ENCODE results near the gene ADAMTS16.

DNA sequence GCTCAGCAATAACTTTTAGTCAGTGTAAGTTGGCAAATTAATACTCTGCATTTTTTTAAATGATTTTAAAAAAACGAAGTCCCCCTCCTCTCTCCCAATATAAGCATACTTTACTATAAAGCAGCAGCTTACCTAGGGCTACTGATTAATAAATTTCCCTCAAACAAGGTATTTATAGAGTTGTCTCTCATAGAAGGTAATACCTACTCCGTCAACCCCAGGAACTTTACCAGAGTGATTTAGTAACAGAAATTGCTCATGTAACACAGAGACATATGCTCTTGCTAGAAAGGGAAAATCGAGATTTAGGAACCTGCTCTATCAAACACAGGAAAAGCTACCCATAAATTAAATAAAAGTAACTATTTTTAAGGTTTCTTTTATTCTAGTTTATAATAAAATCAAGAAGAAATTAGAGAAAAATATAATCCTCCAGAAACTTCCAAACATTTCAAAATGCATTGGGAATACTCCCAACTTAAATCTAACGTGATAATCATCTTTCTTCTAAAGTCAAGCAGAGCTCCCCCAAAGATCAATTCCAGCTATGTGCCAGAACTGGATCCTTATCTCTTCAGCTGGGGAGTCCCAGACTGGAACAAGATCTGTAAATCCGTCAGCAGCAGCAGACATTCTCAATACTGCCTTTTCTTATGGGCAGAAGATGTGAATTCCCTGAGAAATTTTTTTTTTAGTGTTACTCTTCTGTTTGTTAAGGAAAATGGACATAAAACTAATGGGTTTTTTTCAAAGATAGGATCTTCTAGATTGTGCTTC, 69.6 kb downstream of the ADAMTS16 start:
- no peak for TF ChIP-seq POLR2A (IDR thresholded peaks at IDR 0.05; ENCODE audit: low read depth, low read length)
- TF ChIP-seq POLR2AphosphoS5 (IDR thresholded peaks at IDR 0.05; ENCODE audit: low read depth, low read length): no peak
